ENCODE data around the gene SDS. TPM values are rescaled to one million over a fixed set of nuclear protein-coding genes. Genes with fewer than 3 reads are reported as not detected.

The SDS gene
- total and polyA plus RNA-seq, 2 of the 8 experiments (the other 6 are each of a cell fraction or from before 2014, with no cell fraction given) = 0.21 TPM; not detected in 1

GRCh38 chr12:113414519-113415038 is 10.9 kb upstream of the SDS start:
- Histone ChIP-seq H2AFZ (ENCODE audit: low read length) (no peak overlapping the region), H4K91ac (replicated peaks; ENCODE audit: insufficient read length, low read length) (no peak overlapping the region), H3K4me1 (replicated peaks in 1 of 4; ENCODE audit: control insufficient read depth in 3 of 4, insufficient read depth in 4 of 4, low read length in 3 of 4) (no peaks in the 10 kb centered on the region), H3K4ac (replicated peaks; ENCODE audit: insufficient read length, low read depth, low read length) (no peak overlapping the region), H3K9me3 (ENCODE audit: insufficient read depth in 2 of 2, low read depth in 1 of 2, low read length in 1 of 2) (no peaks in the 10 kb centered on the region), H2BK5ac (ENCODE audit: low read depth, low read length) (no peak overlapping the region), H3K56ac (replicated peaks; ENCODE audit: insufficient read length, low read depth, low read length) (no peak overlapping the region), H3K79me2 (ENCODE audit: control insufficient read depth in 1 of 2, insufficient read depth in 2 of 2, low read length in 2 of 2) (no peaks in the 10 kb centered on the region), H3K23ac (ENCODE audit: insufficient read length) (peak overlapping the region; percentile 40), H2BK20ac (ENCODE audit: low read length) (no peak overlapping the region), H4K8ac (ENCODE audit: extremely low read depth, insufficient read depth, low read length) (no peak overlapping the region), H3K27me3 (replicated peaks in 1 of 4; ENCODE audit: control insufficient read depth in 3 of 4, extremely low read depth in 1 of 4, insufficient read depth in 3 of 4, low read length in 3 of 4) (no peaks in the 10 kb centered on the region), H3K4me2 (ENCODE audit: insufficient read depth in 1 of 2, low read depth in 2 of 2, low read length in 2 of 2) (no peak overlapping the region), H3K36me3 (ENCODE audit: control insufficient read depth in 2 of 4, insufficient read depth in 4 of 4, low read length in 3 of 4) (no peaks in the 10 kb centered on the region), H4K5ac (ENCODE audit: insufficient read length, low read depth, low read length) (no peak overlapping the region), H4K20me1 (replicated peaks in 1 of 2; ENCODE audit: control insufficient read depth in 1 of 2, insufficient read depth in 2 of 2, low read length in 2 of 2) (no peaks in the 10 kb centered on the region), H3K27ac (ENCODE audit: low read depth, low read length) (no peak overlapping the region; the same call in 1 of the 2 replicates), H2BK12ac (ENCODE audit: low read depth, low read length) (no peak overlapping the region), H2BK120ac (replicated peaks; ENCODE audit: low read depth, low read length) (no peak overlapping the region), H3K14ac (ENCODE audit: insufficient read length) (no peak overlapping the region), H3K79me1 (ENCODE audit: low read depth, low read length) (no peaks in the 10 kb centered on the region), H3K18ac (ENCODE audit: extremely low read depth, low read length) (no peak overlapping the region), H3K4me3 (ENCODE audit: extremely low read depth in 1 of 4, insufficient read depth in 2 of 4, low read depth in 3 of 4, low read length in 4 of 4) (no peak overlapping the region), H3K9ac (replicated peaks in 1 of 4; ENCODE audit: extremely low read depth in 1 of 4, low read depth in 3 of 4, low read length in 3 of 4) (no peak overlapping the region), H3K23me2 (ENCODE audit: low read depth, low read length) (no peaks in the 10 kb centered on the region), H2BK15ac (ENCODE audit: low read length) (no peak overlapping the region), H2AK5ac (ENCODE audit: low read depth, low read length) (no peak overlapping the region)
- FAIRE-seq (no peak), DNase-seq (ENCODE audit: low read depth in 1 of 2, low spot score in 2 of 2) (no peak)
- TF ChIP-seq KDM1A (IDR thresholded peaks at IDR 0.05; ENCODE audit: borderline replicate concordance, low read length) = peak; percentile 84; the same call in 1 of the 2 replicates
- no peak for TF ChIP-seq GTF2F1 (IDR thresholded peaks at IDR 0.05; ENCODE audit: borderline replicate concordance, low read depth, low read length)
- ChIA-PET POLR2A (ENCODE audit: partially characterized antibody) (interaction anchor here (1.3 kb wide), 1 partner anchor 11 kb away, joined by 5 read pairs; no protein-coding TSS in a partner anchor), CTCF (ENCODE audit: partially characterized antibody) (interaction anchor here (1.0 to 8.8 kb wide), 3 partner anchors 10 to 14 kb away, joined by 3 to 53 read pairs (median 3); partner anchors contain the start of gene SDS)
- WGBS, 2 experiments (ENCODE audit: extremely low coverage in 1 of 2, insufficient coverage in 1 of 2, insufficient read length in 1 of 2, insufficient replicate concordance in 2 of 2, low coverage in 1 of 2, low lambda C conversion rate in 2 of 2, missing lambda C conversion rate in 1 of 2) = 88% methylated on average over 9 of the region's 9 CpGs; no CpG with 5 or more reads in 1 of the 2 experiments
